Vagina (tissue), 2 donors: ENCODE results near the gene TUG1.

Experiments used
- CTCF ChIP-seq, 3 experiments: fragments of 450-650 bp in 2 of 3; fragments of 200-600 bp in 1 of 3; sonication (generic) in 1 of 3; IDR thresholded peaks; one replicate each; pipeline ENCODE4 v1.5.1; 2017 to 2019; ENCODE audit warnings: antibody characterized with exemption in 3 of 3, mild to moderate bottlenecking in 2 of 3, moderate library complexity in 2 of 3
- POLR2A ChIP-seq, 2 donors: fragments of 450-650 bp; IDR thresholded peaks; one replicate each; pipeline ENCODE4 v1.6.1; 2017; ENCODE audit warnings: antibody characterized with exemption in 2 of 2, mild to moderate bottlenecking in 2 of 2, moderate library complexity in 2 of 2
- POLR2AphosphoS5 ChIP-seq, 2 donors: sonication (generic); formaldehyde crosslinking; IDR thresholded peaks; one replicate each; pipeline ENCODE4 v1.9.0; 2017; ENCODE audit warnings: antibody characterized with exemption in 2 of 2, mild to moderate bottlenecking in 2 of 2, low read depth in 1 of 2; ENCODE audit not compliant: insufficient read depth in 1 of 2

DNA sequence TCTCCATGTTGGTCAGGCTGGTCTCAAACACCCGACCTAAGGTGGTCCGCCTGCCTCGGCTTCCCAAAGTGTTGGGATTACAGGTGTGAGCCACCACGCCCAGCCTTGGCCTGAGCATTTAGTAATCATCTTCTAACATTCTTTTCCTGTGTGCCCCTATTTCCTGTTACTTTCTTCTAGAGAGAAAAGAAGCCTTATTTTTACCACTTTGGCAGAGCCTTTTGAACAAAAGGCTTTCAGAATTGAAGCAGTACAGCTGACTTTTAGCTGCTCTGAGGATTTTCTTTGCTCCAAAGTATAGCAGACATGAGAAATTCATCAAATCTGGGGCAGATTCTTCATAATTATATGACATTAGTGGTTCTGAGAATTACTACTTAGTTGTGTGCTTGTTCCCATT is 13.9 kb upstream of the TUG1 start:
- TF ChIP-seq CTCF (IDR thresholded peaks at IDR 0.05) (no peak), POLR2A (IDR thresholded peaks at IDR 0.05) (no peak), POLR2AphosphoS5 (IDR thresholded peaks at IDR 0.05; ENCODE audit: insufficient read depth in 1 of 2, low read depth in 1 of 2) (no peak)
